KMS-11 (cell line): ENCODE measurements around the gene HMX2.

Source experiments
- H2AFZ ChIP-seq: fragments of 200-600 bp; sonication (generic); 2 replicates; pipeline ENCODE4 v1.6.1; 2016; ENCODE audit warnings: antibody characterized with exemption, mixed run types, low read depth
- H3K27ac ChIP-seq: fragments of 200-600 bp; sonication (generic); 2 replicates; pipeline ENCODE4 v1.6.1; 2016; ENCODE audit warnings: mild to moderate bottlenecking, mixed run types
- H3K27me3 ChIP-seq: fragments of 200-600 bp; sonication (generic); 2 replicates; pipeline ENCODE4 v1.6.1; 2017; ENCODE audit warnings: mild to moderate bottlenecking, low read depth, mixed run types, moderate library complexity; ENCODE audit not compliant: insufficient read depth
- H3K36me3 ChIP-seq: fragments of 200-600 bp; sonication (generic); 2 replicates; pipeline ENCODE4 v1.6.1; 2017; ENCODE audit warnings: mild to moderate bottlenecking, mixed run types; ENCODE audit not compliant: insufficient read depth
- H3K4me1 ChIP-seq: fragments of 200-600 bp; sonication (generic); 2 replicates; pipeline ENCODE4 v1.6.1; 2016; ENCODE audit warnings: mild to moderate bottlenecking, low read depth, mixed run types; ENCODE audit not compliant: poor library complexity, severe bottlenecking
- H3K4me2 ChIP-seq: fragments of 200-600 bp; sonication (generic); 2 replicates; pipeline ENCODE4 v1.7.0; 2016; ENCODE audit warnings: mild to moderate bottlenecking, mixed run types
- H3K4me3 ChIP-seq: fragments of 200-600 bp; sonication (generic); IDR thresholded peaks from 2 replicates; pipeline ENCODE4 v1.6.1; 2017; ENCODE audit warnings: low read depth, low read length, mixed read lengths; ENCODE audit not compliant: insufficient read depth
- H3K79me2 ChIP-seq: fragments of 200-600 bp; sonication (generic); 2 replicates; pipeline ENCODE4 v1.6.1; 2016; ENCODE audit warnings: low read depth, mixed run types; ENCODE audit not compliant: insufficient read depth
- H3K9ac ChIP-seq: fragments of 200-600 bp; sonication (generic); 2 replicates; pipeline ENCODE4 v1.6.1; 2016; ENCODE audit warnings: mild to moderate bottlenecking, mixed run types
- H4K20me1 ChIP-seq: fragments of 200-600 bp; sonication (generic); 2 replicates; pipeline ENCODE4 v1.6.1; 2016; ENCODE audit warnings: mild to moderate bottlenecking, mixed run types; ENCODE audit not compliant: insufficient read depth
- CTCF ChIP-seq: fragments of 200-600 bp; sonication (generic); conservative IDR thresholded peaks from 2 replicates; pipeline ENCODE4 v1.6.1; 2017; ENCODE audit warnings: low read depth, mild to moderate bottlenecking, antibody characterized with exemption, low read length, moderate library complexity, mixed read lengths

Gene HMX2

DNA sequence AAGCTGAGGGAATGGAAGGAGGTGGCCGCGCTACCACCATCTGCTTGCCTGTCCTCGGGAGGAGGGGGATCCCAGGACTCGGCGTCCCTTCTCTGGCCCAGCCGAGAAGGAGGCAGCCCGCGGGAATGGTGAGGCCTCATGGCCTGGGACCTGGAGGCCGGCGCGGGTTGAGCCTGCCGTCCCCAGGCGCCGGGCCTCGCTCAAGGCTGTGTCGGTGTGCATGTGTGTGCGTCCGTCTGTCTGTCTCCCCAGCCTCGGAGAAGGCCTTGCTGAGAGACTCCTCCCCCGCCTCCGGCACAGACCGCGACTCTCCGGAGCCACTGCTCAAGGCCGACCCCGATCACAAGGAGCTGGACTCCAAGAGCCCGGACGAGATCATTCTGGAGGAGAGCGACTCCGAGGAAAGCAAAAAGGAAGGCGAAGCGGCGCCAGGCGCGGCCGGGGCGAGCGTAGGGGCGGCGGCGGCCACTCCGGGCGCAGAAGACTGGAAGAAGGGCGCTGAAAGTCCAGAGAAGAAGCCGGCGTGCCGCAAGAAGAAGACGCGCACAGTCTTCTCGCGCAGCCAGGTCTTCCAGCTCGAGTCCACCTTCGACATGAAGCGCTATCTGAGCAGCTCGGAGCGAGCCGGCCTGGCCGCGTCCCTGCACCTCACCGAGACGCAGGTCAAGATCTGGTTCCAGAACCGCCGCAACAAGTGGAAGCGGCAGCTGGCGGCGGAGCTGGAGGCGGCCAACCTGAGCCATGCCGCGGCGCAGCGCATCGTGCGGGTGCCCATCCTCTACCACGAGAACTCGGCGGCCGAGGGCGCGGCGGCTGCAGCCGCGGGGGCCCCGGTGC lies 10.9 kb upstream of the HMX2 start:
- no peak overlapping the region for H3K27ac ChIP-seq
- H3K27me3 ChIP-seq: no peaks in the 10 kb centered on the region
- no peak overlapping the region for H3K4me2 ChIP-seq
- H3K4me3 ChIP-seq: no peak overlapping the region
- no peaks in the 10 kb centered on the region for H3K79me2 ChIP-seq
- no peak overlapping the region for H2AFZ ChIP-seq
- H3K9ac ChIP-seq: no peak overlapping the region
- no peak for TF ChIP-seq CTCF
- H3K4me1 ChIP-seq: no peaks in the 10 kb centered on the region
- H4K20me1 ChIP-seq: no peaks in the 10 kb centered on the region
- H3K36me3 ChIP-seq: no peaks in the 10 kb centered on the region

GRCh38 chr10:123139165-123139520 lies 8.8 kb upstream of the HMX2 start:
- TF ChIP-seq CTCF: no peak
- Histone ChIP-seq H3K79me2 (no peaks in the 10 kb centered on the region), H3K27me3 (no peaks in the 10 kb centered on the region), H3K4me3 (no peak overlapping the region), H2AFZ (no peak overlapping the region), H4K20me1 (no peaks in the 10 kb centered on the region), H3K4me2 (no peak overlapping the region), H3K27ac (no peak overlapping the region), H3K36me3 (no peaks in the 10 kb centered on the region), H3K4me1 (no peaks in the 10 kb centered on the region), H3K9ac (no peak overlapping the region)

- no peaks in the 10 kb centered on the region for H3K79me2 ChIP-seq
- no peak overlapping the region for H3K4me2 ChIP-seq
- no peaks in the 10 kb centered on the region for H4K20me1 ChIP-seq
- no peaks in the 10 kb centered on the region for H3K4me1 ChIP-seq
- H3K27me3 ChIP-seq: no peaks in the 10 kb centered on the region
- no peak overlapping the region for H3K9ac ChIP-seq
- no peak overlapping the region for H3K4me3 ChIP-seq
- no peak for TF ChIP-seq CTCF
- no peak overlapping the region for H2AFZ ChIP-seq
- no peaks in the 10 kb centered on the region for H3K36me3 ChIP-seq
- no peak overlapping the region for H3K27ac ChIP-seq
These were observed 8.3 kb upstream of the HMX2 start for GRCh38 chr10:123139521-123140163.

GRCh38 chr10:123140164-123140982 lies 7.6 kb upstream of the HMX2 start:
- H3K9ac ChIP-seq: no peak overlapping the region
- H3K4me3 ChIP-seq: no peak overlapping the region
- H3K4me2 ChIP-seq: no peak overlapping the region
- no peak overlapping the region for H2AFZ ChIP-seq
- TF ChIP-seq CTCF: no peak
- H3K4me1 ChIP-seq: no peaks in the 10 kb centered on the region
- H3K27ac ChIP-seq: no peak overlapping the region
- H3K36me3 ChIP-seq: no peaks in the 10 kb centered on the region
- H3K27me3 ChIP-seq: no peaks in the 10 kb centered on the region
- no peaks in the 10 kb centered on the region for H3K79me2 ChIP-seq
- H4K20me1 ChIP-seq: no peaks in the 10 kb centered on the region
